NAMALWA (cell line): ENCODE data around the gene DCAF15.
"Not testable (repeated sequence)": the region's sequence is repeated elsewhere in the genome, so short reads cannot be mapped to it uniquely, and the experiment has no call there.

Source experiments
- DNase-seq: peaks from one replicate; pipeline ENCODE4 v3.0.0-alpha.2; 2015; ENCODE audit warnings: low spot score

Gene DCAF15

GRCh38 chr19:13959962-13960862 lies 7.9 kb downstream of the DCAF15 start:
- DNase-seq, result no peak

- DNase-seq, result no peak
Measured at GRCh38 chr19:13960863-13961784, 8.8 kb downstream of the DCAF15 start.

- DNase-seq, result no peak
Measured at GRCh38 chr19:13961826-13962698, 9.8 kb downstream of the DCAF15 start.

- no peak for DNase-seq
Measured at GRCh38 chr19:13962699-13963602, 10.6 kb downstream of the DCAF15 start.

GRCh38 chr19:13963603-13964105 lies 11.3 kb downstream of the DCAF15 start:
- DNase-seq, result no peak

- no peak for DNase-seq
Measured at GRCh38 chr19:13964776-13965175, 12.5 kb downstream of the DCAF15 start.

GRCh38 chr19:13965377-13965896 lies 13.1 kb downstream of the DCAF15 start:
- no peak for DNase-seq

- no peak for DNase-seq
Measured at GRCh38 chr19:13965926-13966683, 13.8 kb downstream of the DCAF15 start.

GRCh38 chr19:13966684-13967128 lies 14.4 kb downstream of the DCAF15 start:
- no peak for DNase-seq

- DNase-seq, result not testable (repeated sequence)
Measured at GRCh38 chr19:13967206-13967605, 14.9 kb downstream of the DCAF15 start.

- DNase-seq, result no peak
Measured at GRCh38 chr19:13968383-13968935, 16.1 kb downstream of the DCAF15 start.

- DNase-seq, result no peak
Measured at GRCh38 chr19:13968999-13969398, 16.7 kb downstream of the DCAF15 start.

- DNase-seq, result no peak
Measured at GRCh38 chr19:13969897-13970296, 17.6 kb downstream of the DCAF15 start.

GRCh38 chr19:13971868-13972267 lies 19.6 kb downstream of the DCAF15 start:
- not testable (repeated sequence) for DNase-seq

- no peak for DNase-seq
Measured at GRCh38 chr19:13972368-13973155, 20.3 kb downstream of the DCAF15 start.

- not testable (repeated sequence) for DNase-seq
Measured at GRCh38 chr19:13973479-13973878, 21.2 kb downstream of the DCAF15 start.

- peak; percentile 66 for DNase-seq
Measured at GRCh38 chr19:13974073-13974472, 21.8 kb downstream of the DCAF15 start.

- DNase-seq, result no peak
Measured at GRCh38 chr19:13975870-13976269, 23.6 kb downstream of the DCAF15 start.
